Heart right ventricle (tissue), 16 donors: ENCODE data around the gene IRAK3. TPM values are rescaled to one million over a fixed set of nuclear protein-coding genes. Genes with fewer than 3 reads are reported as not detected.

ENCODE experiments used
- ATAC-seq, 8 donors: fragments of 200-7000 bp; cut with Tn5 transposase; one replicate each; pipeline ENCODE4 v1.9.1; 2020; ENCODE audit warnings: mild to moderate bottlenecking in 8 of 8, moderate library complexity in 8 of 8, moderate number of reproducible peaks in 1 of 8
- DNase-seq, 2 donors: peaks; one replicate each; pipeline ENCODE4 v3.0.0-alpha.2; 2020
- H3K27ac ChIP-seq, 10 donors: fragments of 200-600 bp; sonication (generic) in 2 of 10; one replicate each; pipeline versions ENCODE4 v1.5.0 to v1.8.0; 2020 to 2022; ENCODE audit warnings: mild to moderate bottlenecking in 3 of 10
- H3K27me3 ChIP-seq, 7 donors: fragments of 200-600 bp; one replicate each; pipeline ENCODE4 v1.8.0; 2021 to 2022; ENCODE audit warnings: mild to moderate bottlenecking in 2 of 7
- H3K36me3 ChIP-seq, 9 donors: fragments of 200-600 bp; sonication (generic) in 1 of 9; one replicate each; pipeline versions ENCODE4 v1.5.0 to v1.8.0; 2020 to 2022; ENCODE audit warnings: mild to moderate bottlenecking in 2 of 9
- H3K4me1 ChIP-seq, 9 donors: fragments of 200-600 bp; sonication (generic) in 1 of 9; one replicate each; pipeline versions ENCODE4 v1.5.0 to v1.8.0; 2020 to 2022; ENCODE audit warnings: mild to moderate bottlenecking in 4 of 9
- H3K4me3 ChIP-seq, 10 donors: fragments of 200-600 bp; sonication (generic) in 2 of 10; one replicate each; pipeline versions ENCODE4 v1.5.0 to v1.8.0; 2020 to 2022; ENCODE audit warnings: mild to moderate bottlenecking in 7 of 10, moderate library complexity in 2 of 10
- H3K9me3 ChIP-seq, 11 donors: fragments of 200-600 bp in 10 of 11; sonication (generic) in 2 of 11; one replicate each; pipeline versions ENCODE4 v1.5.0 to v1.8.0; 2013 to 2022; ENCODE audit warnings: mild to moderate bottlenecking in 2 of 11, control low read depth in 1 of 11, moderate library complexity in 1 of 11
- WGBS, 2 donors: extraction: QIAGEN DNeasy Blood & Tissue Kit; methylation state at CpG; one replicate each; pipeline ENCODE4 v1.1.7; 2013; ENCODE audit warnings: inconsistent platforms in 1 of 2; 5-methylcytosine and 5-hydroxymethylcytosine counted together
- intact Hi-C, 10 donors: fragments of 100-400 bp; cut with DNase I; formaldehyde crosslinking; loops; one replicate each; pipeline versions ENCODE4 v1.11.1 to v1.14.2; 2022
- polyA plus RNA-seq, 2 donors: library from polyadenylated mRNA; stranded (reverse); fragments of 200-250 nt; gene quantifications; one replicate each; pipeline ENCODE4 v1.2.3, GENCODE V29; 2013
- total RNA-seq, 10 donors: library from RNA; stranded (reverse); fragmentation: NEBNext Ultra II Directional in 3 of 10; extraction: Animal tissue kit (Norgen Biotek cat#: 25700) in 3 of 10; gene quantifications; one replicate each; pipeline versions ENCODE4 v1.2.1 to v1.2.4, GENCODE V29; 2021 to 2023
- TF ChIP-seq, protein P1 (sequence below), 9 donors: fragments of 200-600 bp; sonication (generic) in 2 of 9; IDR thresholded peaks; one replicate each; pipeline versions ENCODE4 v1.5.0 to v1.8.0; 2021 to 2022; ENCODE audit warnings: antibody characterized with exemption in 9 of 9, mild to moderate bottlenecking in 5 of 9, moderate library complexity in 1 of 9
- donor health status: Arrhythmogenic right ventricular cardiomyopathy.
- donor health status: ischemic (EF 13 %, LVEDD 7.1; RV severe dilation, severe dysfunction).
- donor health status: healthy with polysubstance abuse.
- donor health status: DM: no; HTN: yes; CAD: no.
- donor health status: DM: no; HTN: no; CAD: no.
- donor health status: ischemic (EF 25% LVEDD 6.9; RV normal size, moderate dysfunction).
- donor health status: ischemic (EF 25% LVEDD 5.7; RV mildly dilated, moderate dysfunction).
- donor health status: healthy.
- donor health status: DM: yes; HTN: yes; CAD: no.
- donor health status: Ischemic cardiomyopathy.
- donor health status: ischemic (EF 35%, LVEDD 5.7; RV mildly dilated, moderate dysfunction).
- donor health status: nonischemic (EF 11% LVEDD 7.7; RV severe dilation, severe dysfunction).
- donor health status: DM: yes; HTN: yes; CAD: no.
- donor health status: PGD.
- donor health status: ischemic (EF 29% LVEDD 5.4; RV normal size, mild dysfunction).
- donor health status: nonischemic (EF 23%, LVEDD 6.1; RV moderate dilation, normal function).

The IRAK3 gene
- total and polyA plus RNA-seq, 12 donors = 2.8 to 9.3 (median 4.3) TPM

DNA sequence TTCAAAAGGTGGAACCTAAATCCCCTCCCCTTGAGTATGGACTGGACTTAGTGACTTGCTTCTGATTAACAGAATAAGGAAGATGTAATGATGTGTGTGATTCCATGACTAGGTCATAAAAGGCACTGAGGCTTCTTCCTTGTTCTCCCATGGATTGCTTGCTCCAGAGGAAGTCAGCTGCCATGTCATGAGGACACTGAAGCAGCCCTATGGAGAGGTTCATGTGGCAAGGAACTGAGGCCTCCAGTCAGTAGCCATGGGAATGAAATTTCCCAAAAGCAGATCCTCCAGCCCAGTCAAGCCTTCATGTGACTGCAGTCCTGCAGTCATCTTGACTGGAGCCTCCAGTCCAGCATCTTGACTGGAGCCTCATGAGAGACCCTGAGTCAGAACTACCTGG, 29.9 kb upstream of the IRAK3 start:
- Histone ChIP-seq H3K9me3 (peaks cover 0 to 11% (median 0%) of the 10 kb centered on the region in 11 donors), H3K4me1 (peaks cover 2 to 61% (median 27%) of the 10 kb centered on the region in 9 donors), H3K4me3 (no peak overlapping the region), H3K36me3 (peaks cover 0 to 27% (median 8%) of the 10 kb centered on the region in 9 donors), H3K27me3 (no peaks in the 10 kb centered on the region), H3K27ac (no peak overlapping the region)
- TF ChIP-seq, protein P1, sequence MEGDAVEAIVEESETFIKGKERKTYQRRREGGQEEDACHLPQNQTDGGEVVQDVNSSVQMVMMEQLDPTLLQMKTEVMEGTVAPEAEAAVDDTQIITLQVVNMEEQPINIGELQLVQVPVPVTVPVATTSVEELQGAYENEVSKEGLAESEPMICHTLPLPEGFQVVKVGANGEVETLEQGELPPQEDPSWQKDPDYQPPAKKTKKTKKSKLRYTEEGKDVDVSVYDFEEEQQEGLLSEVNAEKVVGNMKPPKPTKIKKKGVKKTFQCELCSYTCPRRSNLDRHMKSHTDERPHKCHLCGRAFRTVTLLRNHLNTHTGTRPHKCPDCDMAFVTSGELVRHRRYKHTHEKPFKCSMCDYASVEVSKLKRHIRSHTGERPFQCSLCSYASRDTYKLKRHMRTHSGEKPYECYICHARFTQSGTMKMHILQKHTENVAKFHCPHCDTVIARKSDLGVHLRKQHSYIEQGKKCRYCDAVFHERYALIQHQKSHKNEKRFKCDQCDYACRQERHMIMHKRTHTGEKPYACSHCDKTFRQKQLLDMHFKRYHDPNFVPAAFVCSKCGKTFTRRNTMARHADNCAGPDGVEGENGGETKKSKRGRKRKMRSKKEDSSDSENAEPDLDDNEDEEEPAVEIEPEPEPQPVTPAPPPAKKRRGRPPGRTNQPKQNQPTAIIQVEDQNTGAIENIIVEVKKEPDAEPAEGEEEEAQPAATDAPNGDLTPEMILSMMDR (IDR thresholded peaks at IDR 0.05) = no peak
- intact Hi-C loops = no loop called here
- ATAC-seq (peak in 1 of 8 donors; percentile 23), DNase-seq (no peak)

DNA sequence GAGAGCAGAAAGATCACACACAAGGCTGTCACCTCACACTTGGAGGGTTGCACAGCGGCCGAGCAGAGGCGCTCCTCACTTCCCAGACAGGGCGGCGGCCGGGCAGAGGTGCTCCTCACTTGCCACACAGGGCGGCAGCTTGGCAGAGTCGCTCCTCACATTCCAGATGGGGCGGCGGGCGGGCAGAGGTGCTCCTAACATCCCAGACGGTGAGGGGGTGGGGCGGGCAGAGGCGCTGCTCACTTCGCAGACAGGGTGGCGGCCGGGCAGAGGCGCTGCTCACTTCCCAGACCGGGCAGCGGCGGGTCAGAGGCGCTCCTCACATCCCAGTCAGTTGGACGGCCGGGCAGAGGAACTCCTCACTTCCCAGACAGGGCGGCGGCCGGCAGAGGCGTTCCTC, 28.3 kb upstream of the IRAK3 start:
- Histone ChIP-seq H3K36me3 (peaks cover 0 to 27% (median 8%) of the 10 kb centered on the region in 9 donors), H3K27me3 (no peaks in the 10 kb centered on the region), H3K27ac (no peak overlapping the region), H3K4me3 (no peak overlapping the region), H3K9me3 (peaks cover 0 to 26% (median 0%) of the 10 kb centered on the region in 11 donors), H3K4me1 (peaks cover 0 to 62% (median 19%) of the 10 kb centered on the region in 9 donors)
- 95 to 96% methylated on average over 28 of the region's 28 CpGs for WGBS, 2 donors
- TF ChIP-seq, protein P1 (IDR thresholded peaks at IDR 0.05) = no peak
- intact Hi-C loops = loop anchor here in 2 of 10 donors (10.0 kb wide), 3 partner anchors 74 to 534 kb away; partner anchors contain the start of gene HELB (in 2 of the 2)
- DNase-seq (peak in 1 of 2 donors; percentile 14), ATAC-seq (peak in 1 of 8 donors; percentile 41)

DNA sequence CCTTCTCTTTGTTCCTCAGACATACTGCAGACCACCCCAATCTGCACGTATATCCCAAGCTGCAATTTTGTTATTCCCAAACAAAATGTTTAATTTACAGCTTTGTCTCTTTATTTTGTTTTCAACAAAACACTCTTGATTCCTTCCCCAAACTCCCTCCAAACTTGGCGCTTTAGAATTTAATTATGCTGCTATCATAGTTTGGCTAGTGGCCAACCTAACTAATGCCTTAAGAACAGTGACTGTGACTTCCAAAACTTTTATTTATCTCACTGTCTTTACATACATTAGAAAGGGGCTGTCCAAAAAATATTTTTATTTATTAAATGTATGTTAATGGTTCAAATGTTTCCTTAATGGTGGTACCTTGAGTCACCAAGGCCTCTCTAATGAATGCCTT, 26.3 kb upstream of the IRAK3 start:
- TF ChIP-seq, protein P1 (IDR thresholded peaks at IDR 0.05) = no peak
- Histone ChIP-seq H3K4me1 (peaks cover 2 to 61% (median 26%) of the 10 kb centered on the region in 9 donors), H3K4me3 (no peak overlapping the region), H3K9me3 (peaks cover 0 to 27% (median 0%) of the 10 kb centered on the region in 11 donors), H3K27ac (peak overlapping the region in 2 of 10 donors; percentile 37 to 39), H3K36me3 (peaks cover 0 to 37% (median 8%) of the 10 kb centered on the region in 9 donors), H3K27me3 (no peaks in the 10 kb centered on the region)
- 70% methylated on average over 2 of the region's 2 CpGs for WGBS, 2 donors
- ATAC-seq (no peak), DNase-seq (no peak)
- intact Hi-C loops = loop anchor here in 2 of 10 donors (10.0 kb wide), 3 partner anchors 72 to 532 kb away; partner anchors contain the start of gene HELB (in 2 of the 2)

DNA sequence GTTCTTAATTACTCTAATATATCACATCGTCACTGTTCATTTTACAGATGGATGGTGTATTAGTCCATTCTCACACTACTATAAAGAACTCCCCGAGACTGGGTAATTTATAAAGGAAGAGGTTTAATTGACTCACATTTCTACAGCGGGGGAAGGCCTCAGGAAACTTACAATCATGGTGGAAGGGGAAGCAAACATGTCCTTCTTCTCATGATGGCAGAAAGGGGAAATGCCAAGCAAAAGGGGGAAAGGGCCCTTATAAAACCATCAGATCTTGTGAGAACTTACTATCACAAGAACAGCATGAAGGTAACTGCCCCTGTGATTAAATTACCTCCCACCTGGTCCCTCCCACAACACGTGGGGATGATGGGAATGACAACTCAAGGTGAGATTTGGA, 25.7 kb upstream of the IRAK3 start:
- Histone ChIP-seq H3K27ac (peak overlapping the region in 1 of 10 donors; percentile 37), H3K36me3 (peaks cover 0 to 37% (median 8%) of the 10 kb centered on the region in 9 donors), H3K9me3 (peaks cover 0 to 27% (median 0%) of the 10 kb centered on the region in 11 donors), H3K4me1 (peaks cover 5 to 66% (median 32%) of the 10 kb centered on the region in 9 donors), H3K27me3 (no peaks in the 10 kb centered on the region), H3K4me3 (no peak overlapping the region)
- DNase-seq (no peak), ATAC-seq (no peak)
- 66 to 74% methylated on average over 4 of the region's 4 CpGs for WGBS, 2 donors
- intact Hi-C loops = loop anchor here in 2 of 10 donors (10.0 kb wide), 3 partner anchors 72 to 532 kb away; partner anchors contain the start of gene HELB (in 2 of the 2)
- TF ChIP-seq, protein P1 (IDR thresholded peaks at IDR 0.05) = no peak
